OCI-LY3 (cell line): ENCODE measurements around the gene ADGRG6.

Source experiments
- H2AFZ ChIP-seq: fragments of 200-600, 300-600 bp; shearing (Covaris generic); 2 replicates; pipeline ENCODE4 v1.6.0; 2014; ENCODE audit warnings: antibody characterized with exemption, low read depth, low read length
- H3K27ac ChIP-seq: fragments of 200-600, 300-600 bp; sonication (generic); 2 replicates; pipeline ENCODE4 v1.5.1; 2014; ENCODE audit warnings: mild to moderate bottlenecking, low read length, moderate library complexity, mixed read lengths
- H3K27me3 ChIP-seq: fragments of 200-600, 300-600 bp; sonication (generic); 2 replicates; pipeline ENCODE4 v1.6.1; 2014; ENCODE audit warnings: low read depth, low read length, mixed read lengths
- H3K36me3 ChIP-seq: fragments of 200-600, 300-600 bp; sonication (generic); replicated peaks from 2 replicates; pipeline ENCODE3; 2014; ENCODE audit warnings: low read depth, low read length, mixed read lengths
- H3K4me1 ChIP-seq: fragments of 300-600, 200-600 bp; sonication (generic); 2 replicates; pipeline ENCODE4 v1.6.1; 2014; ENCODE audit warnings: low read length, mixed read lengths
- H3K4me2 ChIP-seq: fragments of 200-600, 300-600 bp; sonication (generic); 2 replicates; pipeline ENCODE4 v1.6.1; 2014; ENCODE audit warnings: low read length, mixed read lengths
- H3K4me3 ChIP-seq: fragments of 300-600, 200-600 bp; sonication (generic); 2 replicates; pipeline ENCODE4 v1.5.1; 2014; ENCODE audit warnings: antibody characterized with exemption, mild to moderate bottlenecking, low read length, moderate library complexity
- H3K79me2 ChIP-seq: fragments of 300-600, 200-600 bp; shearing (Covaris generic); 2 replicates; pipeline ENCODE4 v1.6.1; 2014; ENCODE audit warnings: mild to moderate bottlenecking, low read length, mixed read lengths
- H3K9ac ChIP-seq: fragments of 300-600, 200-600 bp; shearing (Covaris generic); 2 replicates; pipeline ENCODE4 v1.6.0; 2014; ENCODE audit warnings: mild to moderate bottlenecking, low read length, moderate library complexity
- H3K9me3 ChIP-seq: fragments of 200-600, 300-600 bp; shearing (Covaris generic); 2 replicates; pipeline ENCODE4 v1.6.1; 2014; ENCODE audit warnings: low read length, mixed read lengths; ENCODE audit not compliant: insufficient read depth
- H4K20me1 ChIP-seq: fragments of 200-600, 300-600 bp; sonication (generic); 2 replicates; pipeline ENCODE4 v1.6.1; 2016; ENCODE audit warnings: low read length, mixed read lengths; ENCODE audit not compliant: insufficient read depth
- CTCF ChIP-seq: fragments of 200-600, 300-600 bp; sonication (generic); IDR thresholded peaks from 2 replicates; pipeline ENCODE4 v1.5.1; 2014; ENCODE audit warnings: antibody characterized with exemption, low read length, low read depth
- EZH2phosphoT487 ChIP-seq: fragments of 200-600 bp; shearing (Covaris generic); IDR thresholded peaks from 2 replicates; pipeline ENCODE4 v1.6.1; 2018; ENCODE audit warnings: antibody characterized with exemption, mixed run types, low read depth

Gene ADGRG6

GRCh38 chr6:142313284-142313683 is 11.5 kb downstream of the ADGRG6 start:
- H3K4me3 ChIP-seq: no peak overlapping the region
- H3K4me1 ChIP-seq: peaks cover 3% of the 10 kb centered on the region; the same call in 1 of the 2 replicates
- no peak overlapping the region for H3K9ac ChIP-seq
- no peak for TF ChIP-seq EZH2phosphoT487
- TF ChIP-seq CTCF: no peak
- H3K27ac ChIP-seq: no peak overlapping the region
- H3K79me2 ChIP-seq: no peaks in the 10 kb centered on the region
- no peak overlapping the region for H3K4me2 ChIP-seq
- H3K36me3 ChIP-seq: no peaks in the 10 kb centered on the region
- H3K27me3 ChIP-seq: no peaks in the 10 kb centered on the region
- H4K20me1 ChIP-seq: no peaks in the 10 kb centered on the region
- H2AFZ ChIP-seq: no peak overlapping the region
- no peaks in the 10 kb centered on the region for H3K9me3 ChIP-seq

- no peaks in the 10 kb centered on the region for H3K27me3 ChIP-seq
- no peaks in the 10 kb centered on the region for H3K9me3 ChIP-seq
- H3K9ac ChIP-seq: no peak overlapping the region
- no peaks in the 10 kb centered on the region for H3K36me3 ChIP-seq
- H3K4me3 ChIP-seq: no peak overlapping the region
- H2AFZ ChIP-seq: no peak overlapping the region
- no peaks in the 10 kb centered on the region for H3K79me2 ChIP-seq
- no peak overlapping the region for H3K4me2 ChIP-seq
- TF ChIP-seq CTCF: no peak
- no peak for TF ChIP-seq EZH2phosphoT487
- no peaks in the 10 kb centered on the region for H4K20me1 ChIP-seq
- no peak overlapping the region for H3K27ac ChIP-seq
- H3K4me1 ChIP-seq: no peaks in the 10 kb centered on the region
Measured at GRCh38 chr6:142316791-142317368, 15.1 kb downstream of the ADGRG6 start.

DNA sequence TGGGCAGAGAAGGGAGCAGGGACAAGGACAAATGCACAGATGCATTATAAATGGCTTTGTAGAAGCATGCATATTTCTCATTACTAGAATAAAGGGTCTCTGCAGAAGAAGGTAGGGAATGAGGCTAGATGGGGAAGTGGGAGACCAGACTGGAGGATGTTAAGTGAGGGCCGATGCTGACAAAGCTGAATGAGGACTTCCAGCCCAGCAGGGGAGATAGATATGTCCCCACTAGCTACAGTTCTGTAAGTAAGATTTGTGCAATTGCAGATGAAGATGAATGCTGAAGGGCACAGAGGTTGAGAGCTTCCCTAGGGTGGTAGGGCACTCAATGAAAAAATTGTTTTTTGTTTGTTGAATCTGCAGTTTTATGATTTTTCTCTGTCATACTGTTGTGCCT is 16.9 kb downstream of the ADGRG6 start:
- no peak overlapping the region for H3K27ac ChIP-seq

GRCh38 chr6:142320366-142320765 is 18.6 kb downstream of the ADGRG6 start:
- Histone ChIP-seq H3K9me3 (no peaks in the 10 kb centered on the region), H3K4me2 (no peak overlapping the region), H3K36me3 (no peaks in the 10 kb centered on the region), H3K9ac (no peak overlapping the region), H4K20me1 (no peaks in the 10 kb centered on the region), H3K4me1 (no peaks in the 10 kb centered on the region), H3K27me3 (no peaks in the 10 kb centered on the region), H3K27ac (no peak overlapping the region), H2AFZ (no peak overlapping the region), H3K79me2 (no peaks in the 10 kb centered on the region), H3K4me3 (no peak overlapping the region)
- no peak for TF ChIP-seq CTCF
- TF ChIP-seq EZH2phosphoT487: no peak

More for the DNA sequence above, 16.9 kb downstream of the ADGRG6 start:
- H3K27me3 ChIP-seq: no peaks in the 10 kb centered on the region
- no peaks in the 10 kb centered on the region for H3K4me1 ChIP-seq
- no peak overlapping the region for H3K4me2 ChIP-seq
- H2AFZ ChIP-seq: no peak overlapping the region
- no peak overlapping the region for H3K9ac ChIP-seq
- H3K36me3 ChIP-seq: no peaks in the 10 kb centered on the region
- H4K20me1 ChIP-seq: no peaks in the 10 kb centered on the region
- no peaks in the 10 kb centered on the region for H3K9me3 ChIP-seq
- TF ChIP-seq EZH2phosphoT487 (no peak), CTCF (no peak)
- no peaks in the 10 kb centered on the region for H3K79me2 ChIP-seq
- no peak overlapping the region for H3K4me3 ChIP-seq
